Spleen (tissue), 7 donors: ENCODE data around the gene HSPE1.

ENCODE experiments used
- POLR2A ChIP-seq, 3 donors: fragments of 450-650 bp; IDR thresholded peaks; one replicate each; pipeline ENCODE4 v1.5.1; 2017; ENCODE audit warnings: antibody characterized with exemption in 3 of 3, mild to moderate bottlenecking in 1 of 3
- TF ChIP-seq, protein P1 (sequence below), 11 experiments: fragments of 200-600 bp in 7 of 11; fragments of 450-650 bp in 4 of 11; sonication (generic) in 4 of 11; IDR thresholded peaks in 8 of 11; conservative IDR thresholded peaks in 3 of 11; 1 replicate in 7 of 11; 2 replicates in 4 of 11; pipeline versions ENCODE4 v1.4.0 to v1.8.0; 2016 to 2021; ENCODE audit warnings: antibody characterized with exemption in 11 of 11, inconsistent platforms in 4 of 11, mild to moderate bottlenecking in 1 of 11
- donor health status: DM: no; HTN: no; CAD: no; lungs with moderate emphysema.
- donor health status: DM: no; HTN: no; CAD: no.
- donor health status: DM: no; HTN: no; CAD: no.

DNA sequence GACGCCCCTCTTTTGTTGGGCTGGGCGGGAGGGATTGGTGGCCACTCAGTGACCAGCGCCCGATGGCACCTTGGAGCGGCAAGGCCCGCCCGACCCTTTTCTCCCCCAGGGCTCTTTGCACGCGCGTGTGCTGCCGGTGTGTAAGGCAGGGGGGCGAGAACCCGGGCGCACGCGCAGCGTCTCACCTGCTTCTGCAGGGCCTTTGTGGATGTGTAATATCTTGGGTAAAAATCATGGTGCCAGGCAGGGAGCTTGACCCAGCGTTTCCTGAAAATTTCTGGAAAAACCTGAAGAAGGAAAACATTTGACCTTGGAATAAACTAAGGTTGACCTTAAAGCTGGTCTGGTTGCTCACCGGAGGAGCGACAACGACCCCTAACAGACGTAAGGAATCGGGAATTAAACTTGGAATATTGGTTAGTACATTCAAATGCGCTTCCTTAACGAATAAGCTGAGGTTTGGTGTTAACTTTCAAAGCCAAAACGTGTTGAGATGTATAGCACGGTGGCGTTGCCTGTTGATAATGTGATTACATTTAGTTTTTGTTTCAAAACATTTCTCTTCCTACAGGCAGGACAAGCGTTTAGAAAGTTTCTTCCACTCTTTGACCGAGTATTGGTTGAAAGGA, 438 bp downstream of the HSPE1 start:
- TF ChIP-seq POLR2A (IDR thresholded peaks at IDR 0.05), result no peak
- TF ChIP-seq, protein P1, sequence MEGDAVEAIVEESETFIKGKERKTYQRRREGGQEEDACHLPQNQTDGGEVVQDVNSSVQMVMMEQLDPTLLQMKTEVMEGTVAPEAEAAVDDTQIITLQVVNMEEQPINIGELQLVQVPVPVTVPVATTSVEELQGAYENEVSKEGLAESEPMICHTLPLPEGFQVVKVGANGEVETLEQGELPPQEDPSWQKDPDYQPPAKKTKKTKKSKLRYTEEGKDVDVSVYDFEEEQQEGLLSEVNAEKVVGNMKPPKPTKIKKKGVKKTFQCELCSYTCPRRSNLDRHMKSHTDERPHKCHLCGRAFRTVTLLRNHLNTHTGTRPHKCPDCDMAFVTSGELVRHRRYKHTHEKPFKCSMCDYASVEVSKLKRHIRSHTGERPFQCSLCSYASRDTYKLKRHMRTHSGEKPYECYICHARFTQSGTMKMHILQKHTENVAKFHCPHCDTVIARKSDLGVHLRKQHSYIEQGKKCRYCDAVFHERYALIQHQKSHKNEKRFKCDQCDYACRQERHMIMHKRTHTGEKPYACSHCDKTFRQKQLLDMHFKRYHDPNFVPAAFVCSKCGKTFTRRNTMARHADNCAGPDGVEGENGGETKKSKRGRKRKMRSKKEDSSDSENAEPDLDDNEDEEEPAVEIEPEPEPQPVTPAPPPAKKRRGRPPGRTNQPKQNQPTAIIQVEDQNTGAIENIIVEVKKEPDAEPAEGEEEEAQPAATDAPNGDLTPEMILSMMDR (IDR thresholded peaks at IDR 0.05 in 8 of 11, conservative IDR thresholded peaks at IDR 0.05 in 3 of 11), result no peak
